M059J (cell line): ENCODE results near the gene PRPF6. TPM values are rescaled to one million over a fixed set of nuclear protein-coding genes. Genes with fewer than 3 reads are reported as not detected.
A peak's percentile ranks its signal among the peaks of the same experiment; 100 is the strongest.

Source experiments
- DNase-seq: peaks from one replicate; pipeline ENCODE4 v3.0.0-alpha.2; 2012; ENCODE audit warnings: low read depth
- total RNA-seq: library from RNA; depleted of rRNA; stranded (reverse); fragments of >200 nt; shearing (Covaris generic); gene quantifications from 2 replicates; pipeline ENCODE4 v1.2.3, GENCODE V29; 2014

The PRPF6 gene
- total RNA-seq, 1 experiment from 2014 or later, result 106 TPM

- no peak for DNase-seq
These were observed 67.6 kb downstream of the PRPF6 start for GRCh38 chr20:64048402-64049044.

GRCh38 chr20:64049060-64049877, 68.3 kb downstream of the PRPF6 start, which contains the start of gene SOX18:
Gene SOX18, minus strand, starts transcription at chr20:64049639. Its CDS starts 123 bp downstream, at chr20:64049516.
- DNase-seq, result peak; percentile 57

GRCh38 chr20:64049878-64050260, 68.9 kb downstream of the PRPF6 start:
- DNase-seq, result no peak

- no peak for DNase-seq
These were observed 69.5 kb downstream of the PRPF6 start for GRCh38 chr20:64050261-64051032.

GRCh38 chr20:64051033-64051452, 70.1 kb downstream of the PRPF6 start:
- no peak for DNase-seq

- no peak for DNase-seq
These were observed 70.8 kb downstream of the PRPF6 start for GRCh38 chr20:64051561-64052325.

- DNase-seq, result no peak
These were observed 71.4 kb downstream of the PRPF6 start for GRCh38 chr20:64052326-64052722.

GRCh38 chr20:64052987-64053840, 72.3 kb downstream of the PRPF6 start:
- DNase-seq, result no peak

- peak; percentile 66 for DNase-seq
These were observed 73.1 kb downstream of the PRPF6 start for GRCh38 chr20:64053841-64054661.

GRCh38 chr20:64055396-64055892, 74.5 kb downstream of the PRPF6 start:
- DNase-seq, result no peak

- DNase-seq, result peak; percentile 87
These were observed 75.1 kb downstream of the PRPF6 start for GRCh38 chr20:64055893-64056638.

- no peak for DNase-seq
These were observed 75.6 kb downstream of the PRPF6 start for GRCh38 chr20:64056639-64056888.

GRCh38 chr20:64056889-64057627, 76.1 kb downstream of the PRPF6 start:
- no peak for DNase-seq

- DNase-seq, result peak; percentile 67
These were observed 76.9 kb downstream of the PRPF6 start for GRCh38 chr20:64057628-64058498.

GRCh38 chr20:64058536-64058935, 77.6 kb downstream of the PRPF6 start:
- peak; percentile 45 for DNase-seq

GRCh38 chr20:64062276-64062595, 81.3 kb downstream of the PRPF6 start:
- no peak for DNase-seq

- DNase-seq, result peak; percentile 97
These were observed 81.9 kb downstream of the PRPF6 start, which contains the start of gene TCEA2 for GRCh38 chr20:64062596-64063388. Gene TCEA2, plus strand, starts transcription at chr20:64063198. Its CDS starts 115 bp downstream, at chr20:64063313.
